ENCODE measurements around the gene OR1M1.

GRCh38 chr19:9144920-9145319 is 58.1 kb downstream of the OR1M1 start:
- TF ChIP-seq, protein P1, sequence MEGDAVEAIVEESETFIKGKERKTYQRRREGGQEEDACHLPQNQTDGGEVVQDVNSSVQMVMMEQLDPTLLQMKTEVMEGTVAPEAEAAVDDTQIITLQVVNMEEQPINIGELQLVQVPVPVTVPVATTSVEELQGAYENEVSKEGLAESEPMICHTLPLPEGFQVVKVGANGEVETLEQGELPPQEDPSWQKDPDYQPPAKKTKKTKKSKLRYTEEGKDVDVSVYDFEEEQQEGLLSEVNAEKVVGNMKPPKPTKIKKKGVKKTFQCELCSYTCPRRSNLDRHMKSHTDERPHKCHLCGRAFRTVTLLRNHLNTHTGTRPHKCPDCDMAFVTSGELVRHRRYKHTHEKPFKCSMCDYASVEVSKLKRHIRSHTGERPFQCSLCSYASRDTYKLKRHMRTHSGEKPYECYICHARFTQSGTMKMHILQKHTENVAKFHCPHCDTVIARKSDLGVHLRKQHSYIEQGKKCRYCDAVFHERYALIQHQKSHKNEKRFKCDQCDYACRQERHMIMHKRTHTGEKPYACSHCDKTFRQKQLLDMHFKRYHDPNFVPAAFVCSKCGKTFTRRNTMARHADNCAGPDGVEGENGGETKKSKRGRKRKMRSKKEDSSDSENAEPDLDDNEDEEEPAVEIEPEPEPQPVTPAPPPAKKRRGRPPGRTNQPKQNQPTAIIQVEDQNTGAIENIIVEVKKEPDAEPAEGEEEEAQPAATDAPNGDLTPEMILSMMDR (IDR thresholded peaks at IDR 0.05): no peak
- TF ChIP-seq EP300 (IDR thresholded peaks at IDR 0.05): no peak
- no peak for TF ChIP-seq POLR2AphosphoS5 (IDR thresholded peaks at IDR 0.05)

Data from gastroesophageal sphincter (tissue), 3 donors.